H1 (cell line): ENCODE results near the gene CD300LB. TPM values are rescaled to one million over a fixed set of nuclear protein-coding genes. Genes with fewer than 3 reads are reported as not detected.
A peak's percentile ranks its signal among the peaks of the same experiment; 100 is the strongest.

Source experiments
- CTCF ChIA-PET: fragments of 300-600 bp; sonication (Branson Sonifier 250); formaldehyde crosslinking; loops from one replicate; lab custom pipeline; 2021; ENCODE audit not compliant: partially characterized antibody; lab: Charles Lee
- POLR2A ChIA-PET: fragments of 300-600 bp; sonication (Branson Sonifier 250); formaldehyde crosslinking; loops from one replicate; lab custom pipeline; 2021; ENCODE audit warnings: inconsistent platforms; ENCODE audit not compliant: partially characterized antibody; lab: Charles Lee
- DNase-seq, 2 experiments: peaks; one replicate each; pipeline versions ENCODE4 v3.0.0 to v3.0.0-alpha.2; 2010 to 2022; ENCODE audit warnings: low spot score in 2 of 2, low read depth in 1 of 2, mixed read lengths in 1 of 2
- FAIRE-seq: peaks from 2 replicates; lab custom pipeline; 2011; peaks lifted over from hg19 to GRCh38; lab: Jason Lieb, UNC
- H2AFZ ChIP-seq: 2 replicates; pipeline ENCODE4 v1.8.1; 2012; ENCODE audit warnings: low read length, inconsistent platforms
- H2AK5ac ChIP-seq: 2 replicates; pipeline ENCODE4 v1.6.1; 2013; ENCODE audit warnings: low read depth, low read length
- H2BK120ac ChIP-seq: replicated peaks from 2 replicates; pipeline ENCODE3; 2013; ENCODE audit warnings: low read depth, low read length, inconsistent platforms
- H2BK12ac ChIP-seq: 2 replicates; pipeline ENCODE4 v1.6.1; 2013; ENCODE audit warnings: low read depth, low read length
- H2BK15ac ChIP-seq: 2 replicates; pipeline ENCODE4 v1.6.1; 2013; ENCODE audit warnings: low read length
- H2BK20ac ChIP-seq: 2 replicates; pipeline ENCODE4 v1.6.1; 2013; ENCODE audit warnings: low read length
- H2BK5ac ChIP-seq: 2 replicates; pipeline ENCODE4 v1.6.1; 2013; ENCODE audit warnings: low read depth, low read length
- H3K14ac ChIP-seq: 2 replicates; pipeline ENCODE4 v1.6.1; 2013; ENCODE audit warnings: inconsistent platforms; ENCODE audit not compliant: insufficient read length
- H3K18ac ChIP-seq: 2 replicates; pipeline ENCODE4 v1.6.1; 2013; ENCODE audit warnings: low read length; ENCODE audit errors: extremely low read depth
- H3K23ac ChIP-seq: 2 replicates; pipeline ENCODE4 v1.6.1; 2013; ENCODE audit warnings: inconsistent platforms; ENCODE audit not compliant: insufficient read length
- H3K23me2 ChIP-seq: 2 replicates; pipeline ENCODE4 v1.6.1; 2013; ENCODE audit warnings: low read depth, low read length
- H3K27ac ChIP-seq: 2 replicates; pipeline ENCODE4 v1.6.1; 2011; ENCODE audit warnings: low read depth, low read length, inconsistent platforms
- H3K27me3 ChIP-seq, 4 experiments: replicated peaks in 1 of 4; 1 replicate in 1 of 4; 2 replicates in 3 of 4; pipeline versions ENCODE4 v1.6.1 to v1.8.1; 2011 to 2013; ENCODE audit warnings: low read length in 3 of 4, mild to moderate bottlenecking in 3 of 4, inconsistent platforms in 2 of 4, mixed read lengths in 2 of 4, moderate library complexity in 1 of 4; ENCODE audit not compliant: control insufficient read depth in 3 of 4, insufficient read depth in 3 of 4; ENCODE audit errors: extremely low read depth in 1 of 4
- H3K36me3 ChIP-seq, 4 experiments: 2 replicates each; pipeline versions ENCODE4 v1.6.1 to v1.8.1; 2011 to 2013; ENCODE audit warnings: mild to moderate bottlenecking in 4 of 4, low read length in 3 of 4, moderate library complexity in 2 of 4, control low read depth in 1 of 4, inconsistent platforms in 1 of 4; ENCODE audit not compliant: insufficient read depth in 4 of 4, control insufficient read depth in 2 of 4
- H3K4ac ChIP-seq: replicated peaks from 2 replicates; pipeline ENCODE3; 2013; ENCODE audit warnings: low read length, low read depth, mixed read lengths, inconsistent platforms; ENCODE audit not compliant: insufficient read length
- H3K4me1 ChIP-seq, 4 experiments: replicated peaks in 1 of 4; 1 replicate in 1 of 4; 2 replicates in 3 of 4; pipeline versions ENCODE4 v1.6.1 to v1.8.1; 2011 to 2013; ENCODE audit warnings: low read length in 3 of 4, inconsistent platforms in 2 of 4, mixed read lengths in 1 of 4; ENCODE audit not compliant: insufficient read depth in 4 of 4, control insufficient read depth in 3 of 4
- H3K4me2 ChIP-seq, 2 experiments: 2 replicates each; pipeline versions ENCODE4 v1.6.1 to v1.8.1; 2011 to 2013; ENCODE audit warnings: low read depth in 2 of 2, low read length in 2 of 2, control low read depth in 1 of 2, inconsistent platforms in 1 of 2, mild to moderate bottlenecking in 1 of 2; ENCODE audit not compliant: insufficient read depth in 1 of 2
- H3K4me3 ChIP-seq, 4 experiments: fragments of 200-600, 300-600 bp in 1 of 4; sonication (generic), shearing (Covaris generic), sonication (Bioruptor Twin) in 1 of 4; 2 replicates each; pipeline versions ENCODE4 v1.5.1 to v1.8.1; 2011 to 2016; ENCODE audit warnings: low read length in 4 of 4, low read depth in 3 of 4, control low read depth in 2 of 4, inconsistent platforms in 2 of 4, mild to moderate bottlenecking in 2 of 4, mixed read lengths in 1 of 4, moderate library complexity in 1 of 4; ENCODE audit not compliant: insufficient read depth in 2 of 4; ENCODE audit errors: extremely low read depth in 1 of 4
- H3K56ac ChIP-seq: replicated peaks from 2 replicates; pipeline ENCODE3; 2013; ENCODE audit warnings: low read depth, mild to moderate bottlenecking, mixed read lengths, low read length, inconsistent platforms; ENCODE audit not compliant: insufficient read length
- H3K79me1 ChIP-seq: 2 replicates; pipeline ENCODE4 v1.6.1; 2013; ENCODE audit warnings: low read depth, low read length, control low read depth
- H3K79me2 ChIP-seq, 2 experiments: 2 replicates each; pipeline versions ENCODE4 v1.6.1 to v1.8.1; 2012 to 2013; ENCODE audit warnings: low read length in 2 of 2, mild to moderate bottlenecking in 2 of 2, inconsistent platforms in 1 of 2; ENCODE audit not compliant: insufficient read depth in 2 of 2, control insufficient read depth in 1 of 2
- H3K9ac ChIP-seq, 4 experiments: replicated peaks in 1 of 4; 1 replicate in 1 of 4; 2 replicates in 3 of 4; pipeline versions ENCODE4 v1.6.1 to v1.8.1; 2011 to 2013; ENCODE audit warnings: low read depth in 3 of 4, low read length in 3 of 4, control low read depth in 2 of 4, mild to moderate bottlenecking in 2 of 4, moderate library complexity in 2 of 4, inconsistent platforms in 1 of 4; ENCODE audit errors: extremely low read depth in 1 of 4
- H3K9me3 ChIP-seq, 2 experiments: 2 replicates each; pipeline versions ENCODE4 v1.6.1 to v1.8.1; 2012 to 2013; ENCODE audit warnings: mild to moderate bottlenecking in 2 of 2, moderate library complexity in 2 of 2, control low read depth in 1 of 2, inconsistent platforms in 1 of 2, low read depth in 1 of 2, low read length in 1 of 2, mixed read lengths in 1 of 2; ENCODE audit not compliant: insufficient read depth in 2 of 2
- H4K20me1 ChIP-seq, 2 experiments: replicated peaks in 1 of 2; 2 replicates each; pipeline versions ENCODE3 to v1.8.1; 2011 to 2013; ENCODE audit warnings: inconsistent platforms in 2 of 2, low read length in 2 of 2, mild to moderate bottlenecking in 1 of 2; ENCODE audit not compliant: insufficient read depth in 2 of 2, control insufficient read depth in 1 of 2
- H4K5ac ChIP-seq: 2 replicates; pipeline ENCODE4 v1.6.1; 2013; ENCODE audit warnings: low read length, low read depth, mixed read lengths, inconsistent platforms; ENCODE audit not compliant: insufficient read length
- H4K8ac ChIP-seq: 2 replicates; pipeline ENCODE4 v1.8.0; 2013; ENCODE audit warnings: mild to moderate bottlenecking, moderate library complexity, low read length, inconsistent platforms; ENCODE audit not compliant: insufficient read depth; ENCODE audit errors: extremely low read depth
- H4K91ac ChIP-seq: replicated peaks from 2 replicates; pipeline ENCODE3; 2013; ENCODE audit warnings: low read length, mixed read lengths, inconsistent platforms; ENCODE audit not compliant: insufficient read length
- CTCF ChIP-seq, 3 experiments: IDR thresholded peaks; 1 replicate in 2 of 3; 2 replicates in 1 of 3; pipeline versions ENCODE4 v1.5.1 to v1.6.1; 2011; ENCODE audit warnings: low read length in 3 of 3, mild to moderate bottlenecking in 3 of 3, inconsistent platforms in 2 of 3, low read depth in 1 of 3, moderate library complexity in 1 of 3; ENCODE audit not compliant: insufficient read depth in 1 of 3; ENCODE audit errors: control extremely low read depth in 1 of 3
- FOSL1 ChIP-seq: IDR thresholded peaks from 2 replicates; pipeline ENCODE4 v1.6.1; 2011; ENCODE audit warnings: mild to moderate bottlenecking, low read depth, low read length, moderate library complexity; ENCODE audit not compliant: insufficient read depth
- RAD21 ChIP-seq, 2 experiments: IDR thresholded peaks in 1 of 2; conservative IDR thresholded peaks in 1 of 2; 2 replicates each; pipeline ENCODE4 v1.6.1; 2011; ENCODE audit warnings: low read depth in 2 of 2, low read length in 2 of 2, improper control_type of control experiment in 1 of 2, inconsistent platforms in 1 of 2, mild to moderate bottlenecking in 1 of 2, moderate library complexity in 1 of 2
- WGBS, 2 experiments: shearing (Covaris generic) in 1 of 2; methylation state at CpG; one replicate each; pipeline versions ENCODE4 v1.1.6 to v1.1.7; 2013 to 2015; ENCODE audit warnings: low lambda C conversion rate in 2 of 2, mixed read lengths in 2 of 2, inconsistent platforms in 1 of 2, low coverage in 1 of 2, missing lambda C conversion rate in 1 of 2; ENCODE audit not compliant: insufficient replicate concordance in 2 of 2, insufficient coverage in 1 of 2, insufficient read length in 1 of 2; ENCODE audit errors: extremely low coverage in 1 of 2, missing lambda C conversion rate in 1 of 2; 5-methylcytosine and 5-hydroxymethylcytosine counted together
- polyA plus RNA-seq, 7 experiments: library from polyadenylated mRNA; depleted of rRNA in 3 of 7; stranded (reverse) in 5 of 7; unstranded in 2 of 7; fragments of >200 nt in 5 of 7; fragments of 200-250 nt in 2 of 7; gene quantifications; 1 replicate in 5 of 7; 2 replicates in 1 of 7; 4 replicates in 1 of 7; pipeline versions ENCODE4 v1.2.1 to v1.2.3, GENCODE V29; 2011 to 2013; ENCODE audit warnings: missing spikeins in 2 of 7, mixed read lengths in 2 of 7
- total RNA-seq: library from RNA; stranded (reverse); fragmentation: NEBNext Ultra II Directional; extraction: Animal tissue kit (Norgen Biotek cat#: 25700); gene quantifications from 2 replicates; pipeline ENCODE4 v1.2.1, GENCODE V29; 2021

CD300LB gene
- total and polyA plus RNA-seq, 2 of the 8 experiments (the other 6 are each of a cell fraction or from before 2014, with no cell fraction given): not detected

GRCh38 chr17:74543406-74543805 lies 12.1 kb upstream of the CD300LB start:
- H3K14ac ChIP-seq: no peak overlapping the region
- H3K27me3 ChIP-seq: no peaks in the 10 kb centered on the region; a peak in 1 of 7 replicates
- 0 out of 2 replicates have a peak overlapping the region, but pooled peaks have one; percentile 14 for H4K8ac ChIP-seq
- 79% methylated on average over 14 of the region's 14 CpGs; no CpG with 5 or more reads in 1 of the 2 experiments for WGBS, 2 experiments
- H2BK5ac ChIP-seq: no peak overlapping the region
- DNase-seq (no peak), FAIRE-seq (no peak)
- no peak overlapping the region for H2AK5ac ChIP-seq
- TF ChIP-seq FOSL1: no peak
- TF ChIP-seq RAD21 (IDR thresholded peaks at IDR 0.05 in 1 of 2, conservative IDR thresholded peaks at IDR 0.05 in 1 of 2; ENCODE audit: low read depth in 2 of 2, low read length in 2 of 2): peak; percentile 28 to 36; a peak in 3 of 4 replicates
- TF ChIP-seq CTCF (IDR thresholded peaks at IDR 0.05; ENCODE audit: control extremely low read depth in 1 of 3, insufficient read depth in 1 of 3, low read depth in 1 of 3, low read length in 3 of 3): peak in 2 of 3 experiments; percentile 24 to 29; a peak in 2 of 4 replicates
- H3K4me2 ChIP-seq: no peak overlapping the region
- H3K23ac ChIP-seq: no peak overlapping the region
- no peak overlapping the region for H3K27ac ChIP-seq
- no peak overlapping the region for H3K18ac ChIP-seq
- no peak overlapping the region for H3K9ac ChIP-seq
- no peak overlapping the region for H3K4me3 ChIP-seq
- H3K4me1 ChIP-seq: no peaks in the 10 kb centered on the region
- no peak overlapping the region for H2AFZ ChIP-seq
- no peak overlapping the region for H3K4ac ChIP-seq
- H2BK15ac ChIP-seq: no peak overlapping the region
- H3K23me2 ChIP-seq: 0 out of 2 replicates have a peak, but pooled peaks cover 2% of the 10 kb centered on the region
- no peak overlapping the region for H2BK120ac ChIP-seq
- H3K9me3 ChIP-seq: no peaks in the 10 kb centered on the region
- no peaks in the 10 kb centered on the region for H3K79me2 ChIP-seq
- 0 out of 2 replicates have a peak overlapping the region, but pooled peaks have one; percentile 7 for H2BK12ac ChIP-seq
- no peak overlapping the region for H2BK20ac ChIP-seq
- no peak overlapping the region for H4K91ac ChIP-seq
- H3K56ac ChIP-seq: no peak overlapping the region
- H3K79me1 ChIP-seq: no peaks in the 10 kb centered on the region
- POLR2A ChIA-PET: no interaction called here
- CTCF ChIA-PET: interaction anchor here (0.7 to 1.0 kb wide), 5 partner anchors 17 to 238 kb away, joined by 3 to 4 read pairs (median 3); no protein-coding TSS in a partner anchor
- H4K5ac ChIP-seq: no peak overlapping the region
- peaks cover 0 to 2% of the 10 kb centered on the region in 2 experiments for H4K20me1 ChIP-seq
- H3K36me3 ChIP-seq: no peaks in the 10 kb centered on the region
